ENCODE measurements around the gene KDELR3.

KDELR3 gene

DNA sequence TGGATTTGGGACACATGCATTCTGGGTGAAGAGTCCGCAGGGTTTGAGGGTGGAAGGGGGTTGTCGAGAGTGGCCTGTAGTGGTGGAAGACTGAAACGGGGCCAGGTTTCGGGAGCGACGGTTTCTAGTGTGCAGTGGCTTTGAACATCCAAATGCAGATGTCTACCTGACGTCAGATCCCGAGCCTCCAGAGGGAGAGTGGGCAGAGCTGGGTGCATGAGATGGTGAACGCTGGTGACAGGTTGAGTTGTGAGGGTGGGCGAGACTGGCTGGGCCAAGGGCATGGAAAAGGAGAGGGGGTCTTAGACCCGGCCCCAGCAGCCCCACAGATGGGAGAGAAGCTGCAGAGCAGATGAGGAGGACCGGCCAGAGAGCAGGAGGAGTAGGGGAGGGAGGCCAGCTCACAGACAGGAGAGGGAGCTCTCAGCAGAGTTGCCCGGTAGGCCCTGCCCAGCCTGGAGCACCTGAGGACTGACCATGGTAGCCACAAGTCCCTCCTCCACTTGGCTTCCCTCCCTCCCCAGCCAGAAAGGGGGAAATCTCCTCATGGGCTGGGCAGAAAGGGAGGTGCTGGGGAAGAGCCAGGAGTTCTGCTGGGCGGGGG, 27.0 kb upstream of the KDELR3 start:
- DNase-seq (ENCODE audit: low read depth): no peak

- DNase-seq (ENCODE audit: low read depth): no peak
Observed at GRCh38 chr22:38441620-38442287, 26.1 kb upstream of the KDELR3 start.

GRCh38 chr22:38442967-38443627, 24.8 kb upstream of the KDELR3 start:
- no peak for DNase-seq (ENCODE audit: low read depth)

DNA sequence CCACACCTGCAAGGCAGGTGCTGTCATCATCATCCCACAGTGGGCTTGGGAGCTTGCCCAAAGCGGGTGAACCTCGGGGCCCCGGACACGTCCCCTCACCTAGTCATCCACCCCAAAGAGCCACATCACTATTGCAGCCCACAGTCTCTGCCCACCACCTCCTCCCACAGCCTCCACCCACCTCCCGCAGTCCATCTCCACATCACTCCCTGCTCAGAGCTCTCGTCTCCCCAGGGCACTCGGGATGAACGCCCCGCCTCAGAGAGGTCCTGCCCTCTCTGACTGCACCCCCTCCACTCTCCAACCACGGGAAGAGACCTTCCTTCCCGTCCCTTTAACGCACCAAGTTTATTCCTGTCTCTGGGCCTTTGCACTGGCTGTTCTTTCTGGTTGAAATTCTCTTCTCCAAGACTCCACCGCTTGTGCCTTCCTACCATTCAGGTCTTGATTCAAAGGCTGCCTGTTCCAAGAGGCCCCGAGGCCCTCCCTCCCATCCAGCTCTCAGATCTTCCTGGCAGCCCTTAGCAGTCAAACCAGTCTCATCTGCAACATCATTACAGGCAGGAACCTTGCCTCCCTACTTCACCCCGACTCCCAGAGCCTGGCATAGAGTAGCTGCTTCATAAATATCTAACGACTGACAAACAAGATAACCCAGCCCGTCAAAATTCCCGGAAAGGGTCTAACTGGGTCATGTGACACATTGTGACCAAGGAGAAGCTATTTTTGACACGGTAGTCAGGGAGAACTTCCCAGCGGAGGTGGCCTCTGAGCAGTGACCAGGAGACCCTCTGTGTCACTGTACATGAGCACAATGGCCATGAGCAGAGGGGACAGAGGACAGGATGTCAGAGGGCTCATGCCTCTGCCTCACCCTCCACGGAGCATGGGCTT, 24.0 kb upstream of the KDELR3 start:
- DNase-seq (ENCODE audit: low read depth): no peak

DNA sequence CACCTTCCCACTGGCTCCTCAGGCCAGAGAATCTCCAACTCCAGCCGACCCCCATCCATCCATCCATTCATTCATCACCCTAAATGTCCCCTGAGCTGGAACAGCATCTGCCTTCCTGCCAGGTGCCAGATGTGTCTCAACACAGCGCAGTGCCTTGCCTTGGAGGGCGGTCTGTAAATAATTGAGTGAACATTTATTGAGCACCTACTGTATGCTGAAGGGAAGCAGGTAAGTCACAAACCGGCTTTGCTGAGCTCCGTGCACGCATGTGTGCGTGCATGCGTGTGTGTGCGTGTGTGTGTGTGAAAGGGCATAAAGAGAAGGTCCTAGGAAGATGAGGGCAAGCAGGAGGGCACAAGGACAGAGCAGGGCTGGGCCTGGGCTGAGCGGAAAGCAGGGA, 23.1 kb upstream of the KDELR3 start:
- no peak for DNase-seq (ENCODE audit: low read depth)

- no peak for DNase-seq (ENCODE audit: low read depth)
Observed at GRCh38 chr22:38446018-38446601, 21.8 kb upstream of the KDELR3 start.

DNA sequence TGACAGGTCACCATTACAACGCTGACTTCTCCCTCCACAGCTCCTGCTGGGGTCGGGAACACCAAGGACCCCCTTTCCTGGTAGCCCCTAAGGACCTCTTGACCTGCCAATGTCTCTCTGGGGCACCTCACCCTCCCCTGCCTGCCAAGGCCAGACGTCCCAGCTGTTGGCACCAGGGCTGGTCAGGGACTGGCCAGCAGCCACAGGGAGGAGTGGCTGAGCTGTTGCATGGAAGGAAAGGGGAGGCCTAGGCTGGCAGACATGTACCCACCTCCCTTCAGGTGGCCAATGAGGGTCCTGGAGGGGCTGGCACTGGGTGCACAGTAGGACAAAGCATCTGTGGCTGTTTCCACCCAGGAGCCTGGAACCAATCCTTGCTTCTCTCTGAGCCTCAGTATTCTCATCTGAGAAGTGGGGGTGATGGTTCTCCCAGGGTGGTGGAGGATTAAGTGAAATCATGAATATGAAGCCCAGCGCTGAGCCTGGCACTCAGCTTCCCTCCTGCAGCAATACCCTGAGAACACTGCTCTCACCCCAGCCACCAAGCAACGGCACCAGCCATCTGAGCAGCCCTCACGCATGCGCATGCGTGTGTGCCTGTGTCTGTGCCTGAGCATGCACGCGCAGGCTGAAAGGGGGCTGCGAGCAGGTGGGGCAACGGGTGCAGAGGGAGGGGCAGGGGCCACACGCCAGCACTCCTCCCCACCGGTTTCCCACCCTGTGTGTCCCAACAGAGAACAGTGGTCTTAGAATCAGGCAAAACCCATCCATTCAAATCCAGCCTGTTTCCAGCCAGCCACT, 18.8 kb upstream of the KDELR3 start:
- no peak for DNase-seq (ENCODE audit: low read depth)

DNA sequence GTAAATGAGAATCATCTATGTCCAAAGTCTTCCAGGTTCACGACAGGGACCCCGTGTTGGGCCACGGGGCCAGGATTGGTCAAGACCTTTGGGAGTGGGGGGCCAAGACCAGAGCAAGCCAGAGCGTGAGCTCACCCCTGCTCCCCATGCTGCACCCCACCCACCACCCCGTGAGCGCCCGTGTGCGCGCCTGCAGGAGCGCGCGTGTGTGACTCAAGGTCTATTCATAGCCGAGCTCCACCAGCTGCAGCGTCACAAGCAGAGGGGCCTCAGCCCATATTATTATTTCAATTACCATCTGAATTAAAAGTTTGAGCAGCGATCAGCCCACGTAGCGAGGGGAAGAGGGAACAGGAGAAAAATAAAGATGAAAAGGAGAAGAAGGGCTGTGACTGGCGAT, 18.1 kb upstream of the KDELR3 start:
- DNase-seq (ENCODE audit: low read depth): no peak

- DNase-seq (ENCODE audit: low read depth): no peak
Observed at GRCh38 chr22:38450234-38450797, 17.6 kb upstream of the KDELR3 start.

- no peak for DNase-seq (ENCODE audit: low read depth)
Observed at GRCh38 chr22:38451404-38451803, 16.5 kb upstream of the KDELR3 start.

GRCh38 chr22:38451864-38452263, 16.0 kb upstream of the KDELR3 start:
- no peak for DNase-seq (ENCODE audit: low read depth)

- no peak for DNase-seq (ENCODE audit: low read depth)
Observed at GRCh38 chr22:38452373-38453065, 15.4 kb upstream of the KDELR3 start.

DNA sequence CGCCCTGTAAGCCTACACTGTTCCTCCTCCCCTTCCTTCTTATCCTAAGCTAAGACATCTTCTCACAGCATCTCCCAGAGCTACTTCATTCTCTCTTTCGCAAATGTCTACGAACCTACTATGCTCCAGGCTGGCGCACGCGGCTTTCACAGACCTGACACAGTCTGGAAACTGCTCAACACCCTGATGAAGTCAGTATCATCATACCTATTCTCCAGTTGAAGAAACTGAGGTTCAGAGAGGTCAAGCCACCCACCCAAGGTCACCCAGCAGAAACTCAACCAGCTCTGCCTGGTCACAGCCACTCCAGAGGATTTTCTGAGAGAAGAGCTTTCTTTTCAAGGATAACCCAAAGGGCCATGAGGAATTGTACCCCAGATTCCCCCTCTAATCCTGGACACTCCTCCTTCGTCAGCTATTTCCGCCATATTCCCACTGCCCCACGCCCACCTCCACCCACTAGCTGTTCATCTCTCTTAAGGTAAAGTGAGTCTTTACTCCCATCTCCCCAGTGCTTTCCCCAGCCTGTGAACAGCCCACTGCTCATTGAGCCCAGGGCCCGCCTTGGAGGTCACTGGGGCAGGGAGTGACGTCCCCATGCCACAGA, 14.7 kb upstream of the KDELR3 start:
- no peak for DNase-seq (ENCODE audit: low read depth)

- DNase-seq (ENCODE audit: low read depth): no peak
Observed at GRCh38 chr22:38453996-38454352, 13.9 kb upstream of the KDELR3 start.

DNA sequence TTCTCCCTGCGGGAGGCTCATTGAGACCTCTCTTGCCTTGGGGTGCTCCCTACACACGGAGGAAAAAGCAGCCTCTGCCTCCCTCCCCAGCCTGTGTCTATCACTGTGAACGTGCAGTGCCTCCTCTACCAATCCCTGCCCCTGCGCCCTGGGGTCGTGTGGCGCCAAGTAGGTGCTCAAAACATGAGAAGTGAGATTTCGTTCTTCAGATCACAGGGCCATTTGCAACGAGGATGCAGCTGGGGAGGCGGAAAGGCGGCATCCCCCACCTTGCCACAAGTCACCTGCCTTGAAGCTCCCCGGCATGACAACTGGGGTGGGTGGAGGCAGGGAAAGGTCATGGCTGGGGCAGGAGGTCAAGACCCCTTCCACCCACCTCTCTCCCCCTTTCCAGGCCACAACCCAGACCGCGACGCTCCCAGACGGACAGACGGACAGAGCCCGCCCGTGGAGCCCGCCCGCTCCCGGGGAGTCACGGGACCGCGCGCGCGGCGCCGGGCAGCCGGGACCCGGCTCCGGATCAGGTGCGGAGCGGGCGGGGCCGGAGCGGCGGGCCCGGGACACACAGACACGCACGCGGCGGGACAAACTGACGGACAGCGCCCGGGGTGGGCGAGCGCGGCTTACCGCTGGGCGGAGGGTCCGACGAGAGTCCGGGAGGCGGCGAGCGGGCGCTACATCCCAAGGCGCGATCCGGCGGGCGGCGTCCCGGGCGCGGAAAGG, 13.4 kb upstream of the KDELR3 start:
- no peak for DNase-seq (ENCODE audit: low read depth)

DNA sequence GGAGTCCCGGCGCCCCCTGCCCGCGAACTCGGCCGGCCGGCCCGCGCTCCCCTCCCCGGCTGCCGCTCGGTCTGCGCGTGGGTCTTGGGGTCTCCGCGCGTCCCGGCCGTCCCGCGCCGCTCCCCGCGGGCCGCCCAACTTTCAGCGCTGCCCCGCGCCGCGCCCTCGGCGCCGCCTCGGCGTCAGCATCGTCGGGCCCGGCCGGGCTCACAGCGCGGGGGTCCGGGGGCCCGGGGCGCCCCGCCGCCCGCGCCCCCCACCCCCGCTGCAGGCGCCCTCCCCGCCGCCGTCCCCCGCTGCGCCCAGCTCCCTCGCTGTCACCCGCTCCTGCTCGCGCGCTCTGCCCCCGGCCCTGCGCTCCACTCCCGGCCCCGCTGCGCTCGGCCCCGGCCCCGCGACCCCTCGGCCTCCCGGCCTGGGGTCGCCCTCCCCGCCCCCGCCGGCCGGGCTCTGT, 12.8 kb upstream of the KDELR3 start, which contains the start of gene KCNJ4:
Gene KCNJ4 (minus strand): TSS at position 124 of the 454 bp plus-strand sequence. CDS start 27,067 bp downstream, outside the sequence.
- DNase-seq (ENCODE audit: low read depth): no peak

DNA sequence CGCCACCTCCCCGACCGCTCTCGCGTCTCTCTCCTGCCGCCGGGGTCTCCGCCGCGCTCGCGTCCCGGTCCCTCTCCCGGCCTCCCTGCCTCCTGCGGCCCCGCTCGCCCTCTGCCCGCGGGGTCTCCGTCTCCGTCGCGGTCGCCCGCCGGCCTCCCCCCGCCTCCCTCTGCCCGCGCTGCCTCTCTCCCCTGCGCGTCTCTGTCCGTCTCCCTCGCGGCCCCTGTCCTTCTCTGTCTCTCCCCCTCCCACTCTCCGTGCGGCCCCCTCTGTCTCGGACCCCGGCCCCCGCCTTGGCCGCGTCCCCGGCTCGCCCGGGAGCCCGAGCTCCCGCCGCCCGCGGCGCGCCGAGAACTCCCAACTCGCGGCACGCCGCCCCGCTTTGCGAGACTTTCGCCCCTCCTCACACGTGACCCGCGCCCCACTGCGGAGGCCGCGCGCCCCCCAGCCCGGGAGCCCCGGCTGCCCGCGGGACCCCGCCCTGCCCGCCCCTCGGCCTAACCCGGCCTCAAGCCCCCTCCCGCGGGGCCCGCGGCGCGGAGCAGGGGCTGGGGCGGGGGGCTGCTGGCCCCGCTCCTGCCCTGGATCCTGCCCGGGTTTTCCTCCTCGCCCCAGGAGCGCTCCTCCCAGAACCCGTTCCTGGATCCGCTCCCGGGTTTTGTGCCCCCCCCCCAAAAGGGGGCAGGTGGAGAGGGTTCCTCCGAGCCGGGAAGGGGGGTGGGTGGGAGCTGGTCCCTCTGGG, 12.2 kb upstream of the KDELR3 start:
- DNase-seq (ENCODE audit: low read depth): no peak

DNA sequence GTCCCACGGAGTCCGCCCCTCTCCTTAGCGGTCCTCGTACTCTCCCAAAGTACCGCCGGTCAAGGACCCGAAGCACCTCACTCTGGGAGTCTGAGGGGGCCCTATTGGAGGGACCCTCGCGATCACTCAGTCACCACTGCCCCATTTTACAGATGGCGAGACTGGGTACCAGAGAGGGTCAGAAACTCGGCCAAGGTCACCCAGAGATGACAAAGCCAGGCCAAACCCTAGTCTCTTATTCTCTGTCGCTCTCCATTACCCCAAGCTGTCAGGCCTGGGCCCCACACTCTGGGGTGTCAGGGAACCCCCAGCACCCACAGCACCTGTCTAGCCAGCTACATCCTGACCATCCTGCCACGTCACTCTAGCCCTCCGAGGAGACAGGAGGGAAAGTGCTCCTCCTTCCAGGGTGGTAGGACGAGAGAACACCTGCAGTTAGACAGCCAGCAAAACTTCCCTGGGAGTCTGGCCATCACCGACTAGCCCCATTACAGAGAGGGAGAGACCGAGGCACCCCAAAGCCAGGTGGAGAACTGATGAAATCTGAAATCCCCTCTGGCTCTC, 11.5 kb upstream of the KDELR3 start:
- DNase-seq (ENCODE audit: low read depth): no peak

Data from activated gamma-delta T cell treated with anti-CD3 and anti-CD28 coated beads, Interleukin-2, amount 50 U/mL, for 16 hours (primary cell).